ACHN (cell line): Measurements from ENCODE around the gene TMEM129.
"Not testable (repeated sequence)": the region's sequence is repeated elsewhere in the genome, so short reads cannot be mapped to it uniquely, and the experiment has no call there.

ENCODE experiments used
- DNase-seq: peaks from one replicate; pipeline ENCODE4 v3.0.0-alpha.2; 2015
- in situ Hi-C: cut with HindIII; loops from 2 replicates; pipeline ENCODE4 v1.10.0; 2017; ENCODE audit warnings: low sequenced_read_pairs, low pct_ligation_motif_present, low pct_unique_long_range_greater_than_20kb

Gene TMEM129

DNA sequence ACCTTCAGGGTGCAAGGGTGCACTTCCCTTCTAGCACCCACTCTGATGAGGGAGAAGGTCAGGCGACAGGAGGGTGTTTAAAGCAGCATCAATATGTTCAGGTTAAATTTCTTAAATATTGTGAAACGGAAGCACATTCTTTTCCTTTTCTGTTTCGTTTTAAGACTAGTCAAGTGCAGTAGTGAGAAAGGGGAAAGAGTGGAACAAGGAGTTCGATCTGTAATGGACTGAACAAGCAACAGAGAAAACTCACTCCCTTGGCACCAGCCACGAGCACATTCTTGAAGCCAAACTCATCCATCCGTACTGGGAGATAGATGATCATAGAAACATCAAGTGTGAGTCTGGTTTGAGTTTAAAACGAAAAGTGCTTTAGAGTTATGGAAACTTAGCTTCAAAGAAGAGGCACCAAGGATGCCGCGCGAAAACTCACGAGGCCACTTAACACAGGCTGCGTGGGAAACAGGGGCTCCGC is 37.8 kb downstream of the TMEM129 start:
- in situ Hi-C loops: no loop called here
- peak; percentile 75 for DNase-seq

DNA sequence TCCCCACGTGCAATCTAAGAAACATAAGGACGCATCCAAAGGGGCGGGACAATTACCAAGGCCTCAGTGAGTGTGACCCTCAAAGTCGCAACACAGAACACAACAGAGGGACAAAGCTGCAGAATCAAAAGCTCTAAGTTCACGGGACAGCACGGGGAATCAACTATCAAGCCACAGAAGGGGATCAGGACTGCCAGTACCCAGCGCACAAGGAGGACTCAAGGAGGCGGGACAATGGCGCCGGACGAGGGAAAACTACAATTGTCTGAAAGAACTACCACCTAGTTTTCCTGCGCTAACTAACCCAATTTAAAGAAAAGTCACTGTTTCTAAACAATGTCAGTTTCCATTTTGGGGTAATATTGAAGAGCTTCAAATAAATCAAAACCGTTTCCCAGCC is 38.3 kb downstream of the TMEM129 start:
- no peak for DNase-seq
- in situ Hi-C loops: no loop called here

- no peak for DNase-seq
- in situ Hi-C loops: no loop called here
Observed at GRCh38 chr4:1678244-1678643, 42.9 kb downstream of the TMEM129 start.

DNA sequence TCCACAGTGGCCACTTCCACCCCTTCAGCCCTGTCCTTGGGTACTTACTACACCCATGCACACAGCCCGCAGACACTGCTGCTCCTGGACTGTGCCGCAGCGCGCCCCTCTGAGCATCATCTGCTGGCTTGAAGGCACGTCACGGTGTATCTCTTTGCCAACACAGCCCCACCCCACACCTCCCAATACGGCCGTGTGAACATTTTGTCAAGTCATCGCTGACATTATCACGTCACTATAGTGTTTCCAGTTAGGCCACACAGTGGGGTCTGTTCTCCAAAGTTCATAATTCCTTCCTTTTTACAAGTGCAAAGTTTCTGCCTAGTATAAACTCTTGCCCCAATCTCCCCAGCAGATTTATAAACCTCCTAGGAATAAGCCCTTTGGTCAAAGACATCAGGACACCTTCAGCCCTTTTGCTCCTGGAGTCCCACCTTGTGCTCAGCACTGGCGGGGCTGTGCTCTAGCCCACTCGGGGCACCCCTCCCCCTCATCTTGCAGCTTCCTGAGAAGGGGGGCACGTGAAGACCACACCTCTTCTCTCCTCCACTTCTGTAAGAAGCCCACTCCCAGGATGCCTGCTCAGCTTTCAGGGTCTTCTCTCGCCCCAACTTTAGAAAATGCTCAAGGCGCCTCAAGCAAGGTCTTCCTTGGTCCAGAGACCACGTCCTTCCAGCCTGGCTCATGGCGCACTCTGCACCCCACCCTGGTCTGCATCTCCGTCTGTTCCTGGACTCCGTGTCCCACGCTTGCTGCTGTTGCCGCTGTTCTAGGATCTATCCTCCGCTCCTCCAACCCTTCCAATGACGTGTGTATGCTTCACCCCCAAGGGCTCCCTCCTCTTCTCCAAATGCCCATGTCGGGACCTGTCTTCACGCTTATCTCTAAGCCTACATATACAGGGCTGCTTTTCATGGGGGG is 44.3 kb downstream of the TMEM129 start:
- in situ Hi-C loops: no loop called here
- no peak for DNase-seq

DNA sequence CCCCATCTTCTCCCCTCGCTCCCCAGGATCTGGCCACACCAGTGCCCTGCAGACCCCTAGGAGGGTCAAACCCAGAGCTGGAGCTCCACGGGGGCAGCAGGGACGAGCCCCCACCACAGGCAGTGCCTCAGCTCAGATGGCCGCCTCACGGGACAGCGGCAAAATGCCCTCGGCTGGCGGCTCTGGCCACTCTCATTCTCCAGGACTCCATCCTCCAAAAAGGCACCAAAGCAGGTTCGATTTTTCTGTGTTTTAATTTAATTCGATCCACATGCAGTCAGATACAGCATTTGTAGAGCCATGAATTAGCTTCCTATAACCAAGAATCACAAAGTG is 45.4 kb downstream of the TMEM129 start:
- in situ Hi-C loops: no loop called here
- no peak for DNase-seq

GRCh38 chr4:1675136-1675801 is 45.9 kb downstream of the TMEM129 start:
- DNase-seq: no peak
- in situ Hi-C loops: no loop called here

- in situ Hi-C loops: no loop called here
- DNase-seq: no peak
Observed at GRCh38 chr4:1674682-1675081, 46.4 kb downstream of the TMEM129 start.

GRCh38 chr4:1673671-1674070 is 47.5 kb downstream of the TMEM129 start:
- in situ Hi-C loops: no loop called here
- no peak for DNase-seq

GRCh38 chr4:1671011-1671410 is 50.1 kb downstream of the TMEM129 start:
- in situ Hi-C loops, DNase-seq: not testable (repeated sequence)

DNA sequence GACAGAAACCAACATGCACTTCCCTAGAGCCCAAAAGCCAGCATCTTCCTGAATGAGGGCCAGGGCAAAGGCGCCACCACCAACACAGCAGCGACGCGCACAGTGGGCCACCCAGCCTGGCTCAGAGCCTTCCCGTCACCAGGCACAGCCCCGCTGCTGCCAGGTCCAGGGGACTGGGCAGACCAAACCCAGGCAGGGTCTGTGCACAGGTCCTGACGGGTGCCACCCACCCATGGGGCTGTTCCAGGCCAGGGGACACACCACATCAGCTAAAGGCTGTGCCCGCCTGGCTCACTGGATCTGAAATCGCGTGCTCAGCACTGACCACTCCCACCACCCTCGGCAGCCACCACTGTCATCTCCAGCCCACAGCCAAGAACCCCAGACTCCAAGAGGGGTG is 50.8 kb downstream of the TMEM129 start:
- in situ Hi-C loops: no loop called here
- DNase-seq: no peak

GRCh38 chr4:1669850-1670249 is 51.3 kb downstream of the TMEM129 start:
- no peak for DNase-seq
- in situ Hi-C loops: no loop called here

- in situ Hi-C loops: no loop called here
- no peak for DNase-seq
Observed at GRCh38 chr4:1669270-1669669, 51.9 kb downstream of the TMEM129 start.

GRCh38 chr4:1668488-1668840 is 52.7 kb downstream of the TMEM129 start:
- in situ Hi-C loops: no loop called here

DNA sequence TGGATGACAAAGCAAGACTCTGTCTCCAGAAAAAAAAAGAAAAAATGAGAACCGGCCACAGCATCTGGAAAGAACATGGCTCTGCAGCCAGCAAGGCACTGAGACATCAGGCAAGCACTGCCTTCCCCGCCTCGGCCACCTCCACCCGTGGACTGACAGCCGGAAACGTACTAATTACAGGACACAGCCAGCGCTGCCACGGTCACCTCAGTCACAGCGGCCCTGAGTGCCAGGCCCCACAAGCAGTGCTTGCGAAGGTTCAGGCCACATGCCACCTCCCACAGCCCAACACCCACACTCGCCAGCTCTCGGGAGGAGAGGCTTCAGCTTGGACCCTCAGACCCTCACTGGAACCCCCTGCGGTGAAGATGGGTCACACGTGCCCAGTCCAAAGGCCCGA is 53.9 kb downstream of the TMEM129 start:
- in situ Hi-C loops: no loop called here
- no peak for DNase-seq

More at GRCh38 chr4:1668488-1668840, 52.7 kb downstream of the TMEM129 start:
- no peak for DNase-seq

DNA sequence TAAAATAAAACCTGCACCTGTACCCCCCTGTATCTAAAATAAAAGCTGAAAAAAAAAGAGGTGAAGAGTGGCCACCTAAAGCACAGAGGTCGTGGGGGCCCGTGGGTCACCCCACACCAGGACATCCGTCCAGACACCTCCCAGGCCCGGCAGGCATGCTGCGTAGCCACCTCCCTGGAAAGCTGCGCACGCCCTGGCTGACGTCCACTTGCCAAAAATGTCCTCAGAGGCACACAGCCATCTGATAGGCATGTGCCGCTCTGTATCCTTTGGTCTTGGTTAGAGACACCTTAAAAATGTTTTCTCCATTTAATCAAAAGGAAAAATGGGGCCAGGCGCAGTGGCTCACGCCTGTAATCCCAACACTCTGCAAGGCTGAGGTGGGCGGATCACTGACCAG is 54.7 kb downstream of the TMEM129 start:
- in situ Hi-C loops: no loop called here
- DNase-seq: no peak
